ENCODE results near the gene CCDC187. TPM values are rescaled to one million over a fixed set of nuclear protein-coding genes. Genes with fewer than 3 reads are reported as not detected.

The CCDC187 gene
- total RNA-seq, 4 donors from 2014 or later: 0.20 TPM; not detected in 3

DNA sequence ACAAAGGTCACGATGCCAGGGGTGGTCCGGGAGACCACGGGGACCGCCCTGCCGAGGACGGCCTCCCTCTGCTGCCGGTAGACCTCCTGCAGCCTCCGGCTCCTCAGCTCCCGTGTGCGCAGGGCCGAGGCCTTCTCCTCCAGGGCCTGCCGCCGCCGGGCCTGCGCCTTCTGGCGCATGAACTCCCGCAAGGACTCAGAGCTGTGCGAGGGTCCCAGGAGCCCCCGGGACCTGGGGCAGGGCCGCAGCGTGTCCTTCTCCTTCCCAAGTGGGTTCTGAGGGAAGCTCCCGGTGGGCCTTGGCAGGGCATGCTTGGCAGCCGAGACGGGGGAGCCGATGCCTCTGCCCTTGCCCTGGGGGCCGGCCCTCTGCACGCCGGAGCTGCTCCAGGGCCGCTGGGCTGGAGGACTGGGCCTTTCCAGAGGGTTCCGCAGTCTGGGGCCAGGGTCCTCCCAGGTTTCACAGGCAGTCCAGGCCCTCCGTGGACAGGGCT lies 13.3 kb downstream of the CCDC187 start:
- Histone ChIP-seq H3K9me3 (no peaks in the 10 kb centered on the region), H3K27ac (no peak overlapping the region), H3K4me3 (no peak overlapping the region), H3K36me3 (no peaks in the 10 kb centered on the region), H3K27me3 (peaks cover 0 to 39% of the 10 kb centered on the region in 2 donors), H3K4me1 (no peaks in the 10 kb centered on the region)
- no peak for DNase-seq (ENCODE audit: low spot score in 2 of 2)
- no peak for TF ChIP-seq POLR2A (IDR thresholded peaks at IDR 0.05)
- TF ChIP-seq, protein P1, sequence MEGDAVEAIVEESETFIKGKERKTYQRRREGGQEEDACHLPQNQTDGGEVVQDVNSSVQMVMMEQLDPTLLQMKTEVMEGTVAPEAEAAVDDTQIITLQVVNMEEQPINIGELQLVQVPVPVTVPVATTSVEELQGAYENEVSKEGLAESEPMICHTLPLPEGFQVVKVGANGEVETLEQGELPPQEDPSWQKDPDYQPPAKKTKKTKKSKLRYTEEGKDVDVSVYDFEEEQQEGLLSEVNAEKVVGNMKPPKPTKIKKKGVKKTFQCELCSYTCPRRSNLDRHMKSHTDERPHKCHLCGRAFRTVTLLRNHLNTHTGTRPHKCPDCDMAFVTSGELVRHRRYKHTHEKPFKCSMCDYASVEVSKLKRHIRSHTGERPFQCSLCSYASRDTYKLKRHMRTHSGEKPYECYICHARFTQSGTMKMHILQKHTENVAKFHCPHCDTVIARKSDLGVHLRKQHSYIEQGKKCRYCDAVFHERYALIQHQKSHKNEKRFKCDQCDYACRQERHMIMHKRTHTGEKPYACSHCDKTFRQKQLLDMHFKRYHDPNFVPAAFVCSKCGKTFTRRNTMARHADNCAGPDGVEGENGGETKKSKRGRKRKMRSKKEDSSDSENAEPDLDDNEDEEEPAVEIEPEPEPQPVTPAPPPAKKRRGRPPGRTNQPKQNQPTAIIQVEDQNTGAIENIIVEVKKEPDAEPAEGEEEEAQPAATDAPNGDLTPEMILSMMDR (IDR thresholded peaks at IDR 0.05): no peak
- TF ChIP-seq EP300 (IDR thresholded peaks at IDR 0.05): no peak
- WGBS, 2 donors: 90% methylated on average over 13 of the region's 31 CpGs; no CpG with 5 or more reads in 1 of the 2 donors

- Histone ChIP-seq H3K27ac (no peak overlapping the region), H3K36me3 (no peaks in the 10 kb centered on the region), H3K27me3 (peaks cover 0 to 40% of the 10 kb centered on the region in 2 donors), H3K4me3 (no peak overlapping the region), H3K4me1 (no peaks in the 10 kb centered on the region), H3K9me3 (no peaks in the 10 kb centered on the region)
- no peak for DNase-seq (ENCODE audit: low spot score in 2 of 2)
- 82 to 86% methylated on average over 18 to 25 of the region's 30 CpGs for WGBS, 2 donors
- TF ChIP-seq, protein P1 (IDR thresholded peaks at IDR 0.05): no peak
- TF ChIP-seq EP300 (IDR thresholded peaks at IDR 0.05) (no peak), POLR2A (IDR thresholded peaks at IDR 0.05) (no peak)
Observed at GRCh38 chr9:136289651-136290507, 14.0 kb downstream of the CCDC187 start.

- peaks cover 0 to 7% (median 5%) of the 10 kb centered on the region in 4 donors for H3K4me1 ChIP-seq
- WGBS, 2 donors: 58 to 59% methylated on average over 18 to 20 of the region's 21 CpGs
- H3K4me3 ChIP-seq: no peak overlapping the region
- DNase-seq (ENCODE audit: low spot score in 2 of 2): no peak
- TF ChIP-seq EP300 (IDR thresholded peaks at IDR 0.05) (no peak), POLR2A (IDR thresholded peaks at IDR 0.05) (no peak)
- TF ChIP-seq, protein P1 (IDR thresholded peaks at IDR 0.05): no peak
- H3K9me3 ChIP-seq: no peaks in the 10 kb centered on the region
- H3K36me3 ChIP-seq: no peaks in the 10 kb centered on the region
- H3K27ac ChIP-seq: no peak overlapping the region
- peaks cover 0 to 55% of the 10 kb centered on the region in 2 donors for H3K27me3 ChIP-seq
Observed at GRCh38 chr9:136287960-136288753, 15.7 kb downstream of the CCDC187 start.

DNA sequence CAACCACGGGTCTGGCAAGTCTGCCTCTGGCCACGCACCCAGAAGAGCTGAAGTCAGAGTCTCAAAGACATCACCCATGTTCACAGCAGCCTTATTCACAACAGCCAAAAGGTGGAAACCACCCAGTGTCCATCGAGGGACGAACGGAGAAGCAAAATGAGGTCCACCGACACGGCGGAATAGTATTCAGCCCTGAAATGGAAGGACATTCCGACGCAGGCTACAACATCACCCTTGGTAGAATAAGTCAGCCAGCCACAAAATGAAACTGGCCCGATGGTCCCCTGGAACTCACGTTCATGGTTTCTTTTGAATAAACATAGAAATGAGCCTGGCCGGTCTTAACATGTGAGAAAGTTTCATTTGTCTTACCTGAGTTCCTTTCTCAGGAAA lies 16.9 kb downstream of the CCDC187 start:
- Histone ChIP-seq H3K9me3 (no peaks in the 10 kb centered on the region), H3K4me3 (no peak overlapping the region), H3K27me3 (peaks cover 0 to 57% of the 10 kb centered on the region in 2 donors), H3K36me3 (no peaks in the 10 kb centered on the region), H3K27ac (no peak overlapping the region), H3K4me1 (peaks cover 0 to 12% (median 5%) of the 10 kb centered on the region in 4 donors)
- no peak for DNase-seq (ENCODE audit: low spot score in 2 of 2)
- 91 to 92% methylated on average over 13 of the region's 13 CpGs for WGBS, 2 donors
- TF ChIP-seq POLR2A (IDR thresholded peaks at IDR 0.05): no peak
- TF ChIP-seq EP300 (IDR thresholded peaks at IDR 0.05): no peak
- TF ChIP-seq, protein P1 (IDR thresholded peaks at IDR 0.05): no peak

All from tibial nerve (tissue), 4 donors.